ENCODE results near the gene FLT1. TPM values are rescaled to one million over a fixed set of nuclear protein-coding genes. Genes with fewer than 3 reads are reported as not detected.

The FLT1 gene
- total RNA-seq, 2 experiments from 2014 or later, result 1.6 to 2.5 TPM

DNA sequence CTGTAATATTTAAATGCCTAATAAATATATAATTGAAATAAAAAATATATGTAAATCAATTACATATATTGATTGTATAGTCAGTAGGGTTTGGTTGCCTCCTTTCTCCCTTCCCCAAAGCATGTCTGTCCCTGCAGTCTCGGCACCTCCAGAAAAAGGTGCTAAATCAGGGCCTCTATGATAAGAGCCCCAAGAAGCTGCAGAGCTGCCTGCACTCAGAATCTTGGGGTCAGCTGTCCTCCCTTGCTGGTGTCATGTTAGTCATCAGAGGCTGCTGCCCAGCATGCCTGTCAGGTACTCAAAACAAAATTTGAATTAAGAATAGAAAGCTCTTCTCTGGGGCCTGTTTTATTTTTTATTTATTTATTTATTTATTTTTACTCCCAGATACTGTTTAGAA, 9.8 kb downstream of the FLT1 start:
- no peak overlapping the region for H3K4me3 ChIP-seq (ENCODE audit: low read depth, low read length, poor library complexity, severe bottlenecking)
- H2AFZ ChIP-seq (ENCODE audit: low read length), result no peak overlapping the region
- POLR2A ChIA-PET, result no interaction called here
- no TSS peak for BruUV-seq (replicated peaks)
- H3K27ac ChIP-seq (ENCODE audit: low read depth, low read length, poor library complexity, severe bottlenecking), result no peak overlapping the region
- no peaks in the 10 kb centered on the region for H3K36me3 ChIP-seq (ENCODE audit: insufficient read depth, low read length)
- no peak for TF ChIP-seq EZH2phosphoT487 (IDR thresholded peaks at IDR 0.05; ENCODE audit: borderline replicate concordance, low read depth, low read length)
- TF ChIP-seq, protein P1, sequence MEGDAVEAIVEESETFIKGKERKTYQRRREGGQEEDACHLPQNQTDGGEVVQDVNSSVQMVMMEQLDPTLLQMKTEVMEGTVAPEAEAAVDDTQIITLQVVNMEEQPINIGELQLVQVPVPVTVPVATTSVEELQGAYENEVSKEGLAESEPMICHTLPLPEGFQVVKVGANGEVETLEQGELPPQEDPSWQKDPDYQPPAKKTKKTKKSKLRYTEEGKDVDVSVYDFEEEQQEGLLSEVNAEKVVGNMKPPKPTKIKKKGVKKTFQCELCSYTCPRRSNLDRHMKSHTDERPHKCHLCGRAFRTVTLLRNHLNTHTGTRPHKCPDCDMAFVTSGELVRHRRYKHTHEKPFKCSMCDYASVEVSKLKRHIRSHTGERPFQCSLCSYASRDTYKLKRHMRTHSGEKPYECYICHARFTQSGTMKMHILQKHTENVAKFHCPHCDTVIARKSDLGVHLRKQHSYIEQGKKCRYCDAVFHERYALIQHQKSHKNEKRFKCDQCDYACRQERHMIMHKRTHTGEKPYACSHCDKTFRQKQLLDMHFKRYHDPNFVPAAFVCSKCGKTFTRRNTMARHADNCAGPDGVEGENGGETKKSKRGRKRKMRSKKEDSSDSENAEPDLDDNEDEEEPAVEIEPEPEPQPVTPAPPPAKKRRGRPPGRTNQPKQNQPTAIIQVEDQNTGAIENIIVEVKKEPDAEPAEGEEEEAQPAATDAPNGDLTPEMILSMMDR (conservative IDR thresholded peaks at IDR 0.05; ENCODE audit: low read length), result no peak
- no peaks in the 10 kb centered on the region for H4K20me1 ChIP-seq (ENCODE audit: insufficient read depth, low read length)
- DNase-seq (ENCODE audit: low spot score), result no peak
- H3K9me3 ChIP-seq (ENCODE audit: low read length), result no peaks in the 10 kb centered on the region
- H3K4me1 ChIP-seq (ENCODE audit: insufficient read depth, low read length, poor library complexity, severe bottlenecking), result no peaks in the 10 kb centered on the region
- intact Hi-C loops (cut with micrococcal nuclease; ENCODE audit: unreplicated experiment), result no loop called here
- no peaks in the 10 kb centered on the region for H3K79me2 ChIP-seq (ENCODE audit: insufficient read depth, low read depth, low read length)
- no peak overlapping the region for H3K4me2 ChIP-seq (ENCODE audit: low read length)
- no peaks in the 10 kb centered on the region for H3K9me2 ChIP-seq (ENCODE audit: insufficient read depth, low read length)
- CTCF ChIA-PET (ENCODE audit: unreplicated experiment), result no interaction called here

DNA sequence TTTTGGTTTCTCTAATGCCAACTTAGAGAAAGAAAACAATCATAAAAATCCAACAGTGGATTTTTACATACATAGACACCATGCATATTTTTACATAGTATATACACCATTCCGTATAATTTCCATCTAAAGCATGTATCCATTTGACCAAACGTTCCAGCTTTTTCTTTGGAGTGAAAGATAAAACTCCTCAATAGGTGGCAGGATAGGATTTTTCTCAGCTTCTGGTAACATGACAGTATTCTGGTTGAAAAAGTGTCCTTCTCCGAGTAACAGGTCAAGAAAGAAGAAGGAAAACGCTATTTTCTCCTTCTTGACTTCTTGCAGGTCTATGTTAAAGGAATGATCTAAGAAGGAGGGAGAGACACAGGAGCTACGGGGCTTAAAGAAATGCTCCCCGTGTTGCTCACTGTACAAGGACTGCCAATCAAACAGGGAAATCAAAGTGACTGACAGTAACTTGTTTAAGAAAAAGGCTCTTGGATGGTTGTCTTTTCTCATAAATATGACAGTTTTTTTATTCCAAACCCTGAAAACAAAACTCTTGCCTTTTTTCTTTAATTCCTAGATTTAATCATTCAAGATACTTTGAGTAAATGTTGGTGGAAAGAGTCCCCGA, 11.5 kb downstream of the FLT1 start:
- H3K79me2 ChIP-seq (ENCODE audit: insufficient read depth, low read depth, low read length), result no peaks in the 10 kb centered on the region
- intact Hi-C loops (cut with micrococcal nuclease; ENCODE audit: unreplicated experiment), result no loop called here
- no peak overlapping the region for H3K4me3 ChIP-seq (ENCODE audit: low read depth, low read length, poor library complexity, severe bottlenecking)
- no peak overlapping the region for H2AFZ ChIP-seq (ENCODE audit: low read length)
- no peak overlapping the region for H3K27ac ChIP-seq (ENCODE audit: low read depth, low read length, poor library complexity, severe bottlenecking)
- CTCF ChIA-PET (ENCODE audit: unreplicated experiment), result no interaction called here
- no peaks in the 10 kb centered on the region for H3K9me2 ChIP-seq (ENCODE audit: insufficient read depth, low read length)
- no TSS peak for BruUV-seq (replicated peaks)
- no peaks in the 10 kb centered on the region for H3K4me1 ChIP-seq (ENCODE audit: insufficient read depth, low read length, poor library complexity, severe bottlenecking)
- H3K36me3 ChIP-seq (ENCODE audit: insufficient read depth, low read length), result no peaks in the 10 kb centered on the region
- DNase-seq (ENCODE audit: low spot score), result no peak
- no peak for TF ChIP-seq EZH2phosphoT487 (IDR thresholded peaks at IDR 0.05; ENCODE audit: borderline replicate concordance, low read depth, low read length)
- H4K20me1 ChIP-seq (ENCODE audit: insufficient read depth, low read length), result no peaks in the 10 kb centered on the region
- POLR2A ChIA-PET, result no interaction called here
- no peaks in the 10 kb centered on the region for H3K9me3 ChIP-seq (ENCODE audit: low read length)
- H3K4me2 ChIP-seq (ENCODE audit: low read length), result no peak overlapping the region

DNA sequence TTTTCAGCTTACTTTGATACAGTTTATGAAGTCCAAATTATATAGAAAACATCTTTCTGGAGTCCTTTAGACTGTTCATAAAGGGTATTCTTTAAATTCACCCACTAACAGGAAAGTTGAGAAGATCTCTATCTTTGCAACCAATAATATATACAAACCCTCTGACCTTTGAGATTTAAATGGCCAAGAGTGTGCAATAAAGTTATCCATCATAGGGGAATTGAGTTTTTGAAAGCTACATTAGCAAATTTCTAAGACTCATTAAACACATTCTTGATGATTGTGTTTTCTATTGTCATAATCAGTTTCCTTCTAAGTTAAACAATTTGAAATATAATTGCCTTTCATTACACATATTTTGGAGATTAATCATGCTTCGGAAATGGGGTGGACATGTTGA, 15.9 kb downstream of the FLT1 start:
- H3K4me3 ChIP-seq (ENCODE audit: low read depth, low read length, poor library complexity, severe bottlenecking), result no peak overlapping the region
- H4K20me1 ChIP-seq (ENCODE audit: insufficient read depth, low read length), result no peaks in the 10 kb centered on the region
- H3K79me2 ChIP-seq (ENCODE audit: insufficient read depth, low read depth, low read length), result no peaks in the 10 kb centered on the region
- no peaks in the 10 kb centered on the region for H3K36me3 ChIP-seq (ENCODE audit: insufficient read depth, low read length)
- H3K4me2 ChIP-seq (ENCODE audit: low read length), result no peak overlapping the region
- POLR2A ChIA-PET, result interaction anchor here (0.9 to 2.4 kb wide), 3 partner anchors 11 to 18 kb away, joined by 3 to 6 read pairs (median 4); no protein-coding TSS in a partner anchor
- no TSS peak for BruUV-seq (replicated peaks)
- no peaks in the 10 kb centered on the region for H3K4me1 ChIP-seq (ENCODE audit: insufficient read depth, low read length, poor library complexity, severe bottlenecking)
- no peaks in the 10 kb centered on the region for H3K9me3 ChIP-seq (ENCODE audit: low read length)
- no peaks in the 10 kb centered on the region for H3K9me2 ChIP-seq (ENCODE audit: insufficient read depth, low read length)
- no peak overlapping the region for H3K27ac ChIP-seq (ENCODE audit: low read depth, low read length, poor library complexity, severe bottlenecking)
- no peak overlapping the region for H2AFZ ChIP-seq (ENCODE audit: low read length)
- TF ChIP-seq, protein P1 (conservative IDR thresholded peaks at IDR 0.05; ENCODE audit: low read length), result no peak
- no peak for TF ChIP-seq EZH2phosphoT487 (IDR thresholded peaks at IDR 0.05; ENCODE audit: borderline replicate concordance, low read depth, low read length)
- intact Hi-C loops (cut with micrococcal nuclease; ENCODE audit: unreplicated experiment), result no loop called here
- DNase-seq (ENCODE audit: low spot score), result no peak
- CTCF ChIA-PET (ENCODE audit: unreplicated experiment), result no interaction called here

Measured in OCI-LY7 (cell line).